Stimulated activated memory B cell treated with anti-CD40 and anti-IgM and Interleukin-4, amounts not matched to agents 10 μg/mL and 1 μg/mL and 100 μg/mL, for 72 hours (primary cell): ENCODE data around the gene SLC6A6.

ENCODE experiments used
- ATAC-seq: fragments of 150-1000 bp; cut with Tn5 transposase; 2 replicates; pipeline ENCODE4 v1.10.0; 2021
- H3K27ac Mint-ChIP-seq: one replicate; pipeline ENCODE4 v1.8.0; 2022; ENCODE audit warnings: mild to moderate bottlenecking, mixed read lengths
- H3K27me3 Mint-ChIP-seq: one replicate; pipeline ENCODE4 v1.8.0; 2022; ENCODE audit warnings: mixed read lengths
- H3K36me3 Mint-ChIP-seq: one replicate; pipeline ENCODE4 v1.8.0; 2022; ENCODE audit warnings: mixed read lengths
- H3K4me1 Mint-ChIP-seq: one replicate; pipeline ENCODE4 v1.8.0; 2022; ENCODE audit warnings: mixed read lengths
- H3K4me3 Mint-ChIP-seq: one replicate; pipeline ENCODE4 v1.8.0; 2022; ENCODE audit warnings: mild to moderate bottlenecking, moderate library complexity, mixed read lengths
- H3K9me3 Mint-ChIP-seq: one replicate; pipeline ENCODE4 v1.8.0; 2022; ENCODE audit warnings: mixed read lengths

SLC6A6 gene

DNA sequence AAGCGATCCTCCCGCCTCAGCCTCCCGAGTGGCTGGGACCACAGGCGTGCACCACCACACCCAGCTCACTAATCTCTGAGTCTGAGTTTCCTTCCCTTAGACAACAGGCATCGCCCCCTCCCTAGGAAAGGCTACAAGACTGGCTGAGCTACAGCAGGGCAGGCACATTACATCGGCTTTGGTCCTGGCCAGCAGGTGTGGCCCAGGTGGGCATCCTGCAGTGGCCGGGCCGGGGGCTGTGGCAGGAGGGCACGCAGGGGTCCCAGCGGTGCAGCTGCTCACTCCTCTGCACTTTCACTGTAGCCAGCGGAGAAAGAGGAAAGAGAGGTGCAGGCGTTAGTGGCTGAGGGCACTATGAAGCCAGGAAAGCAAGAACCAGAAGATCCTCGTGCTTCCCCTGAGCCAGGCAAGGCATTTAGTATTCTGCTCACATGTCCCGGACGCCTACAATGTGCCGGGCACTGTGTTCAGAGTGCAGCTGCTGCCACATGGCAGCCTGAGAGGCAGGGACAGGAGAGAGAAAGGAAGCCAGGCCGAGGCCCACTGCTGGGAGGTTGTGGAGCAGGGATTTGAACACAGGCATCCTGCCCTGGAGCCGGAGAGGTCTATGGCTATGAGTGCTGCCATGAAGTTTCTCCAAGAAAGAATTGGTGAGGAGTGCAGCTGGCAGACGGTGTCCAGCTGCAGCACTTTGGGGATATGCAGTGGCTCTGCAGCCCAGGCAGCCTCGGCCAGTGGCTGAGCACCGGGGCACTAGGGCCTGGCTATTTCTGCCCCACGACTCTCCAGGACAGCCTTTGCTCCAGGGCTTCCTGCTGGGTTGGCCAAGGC lies 115.4 kb downstream of the SLC6A6 start:
- H3K36me3 Mint-ChIP-seq, result no peaks in the 10 kb centered on the region
- H3K27ac Mint-ChIP-seq, result no peak overlapping the region
- no peak overlapping the region for H3K4me3 Mint-ChIP-seq
- no peaks in the 10 kb centered on the region for H3K9me3 Mint-ChIP-seq
- peaks cover 43% of the 10 kb centered on the region for H3K27me3 Mint-ChIP-seq
- no peaks in the 10 kb centered on the region for H3K4me1 Mint-ChIP-seq
- ATAC-seq, result no peak

DNA sequence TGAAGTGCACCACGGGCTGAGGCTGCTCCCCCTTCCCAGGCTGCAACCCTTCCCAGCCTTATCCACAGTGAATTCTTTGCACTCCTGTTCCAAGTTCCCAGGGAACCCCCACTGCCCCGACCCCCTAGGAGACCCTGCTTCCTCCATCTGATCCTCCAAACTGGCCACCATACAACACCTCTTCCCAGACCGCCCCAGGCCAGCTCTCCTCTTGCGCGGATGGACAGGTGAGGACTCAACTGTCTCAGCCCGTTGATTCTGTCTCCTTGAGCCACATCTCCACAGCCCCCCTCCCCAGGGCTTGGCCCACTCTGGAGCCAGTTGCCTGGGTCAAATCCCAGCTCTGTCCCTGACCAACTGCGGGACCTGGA lies 116.0 kb downstream of the SLC6A6 start:
- Mint-ChIP-seq H3K27ac (no peak overlapping the region), H3K4me3 (no peak overlapping the region), H3K27me3 (peaks cover 49% of the 10 kb centered on the region), H3K9me3 (no peaks in the 10 kb centered on the region), H3K4me1 (no peaks in the 10 kb centered on the region), H3K36me3 (no peaks in the 10 kb centered on the region)
- ATAC-seq, result no peak

GRCh38 chr3:14518893-14519292 lies 116.5 kb downstream of the SLC6A6 start:
- H3K9me3 Mint-ChIP-seq, result no peaks in the 10 kb centered on the region
- no peaks in the 10 kb centered on the region for H3K36me3 Mint-ChIP-seq
- peaks cover 52% of the 10 kb centered on the region for H3K27me3 Mint-ChIP-seq
- no peak overlapping the region for H3K27ac Mint-ChIP-seq
- ATAC-seq, result no peak
- H3K4me1 Mint-ChIP-seq, result no peaks in the 10 kb centered on the region
- H3K4me3 Mint-ChIP-seq, result no peak overlapping the region

DNA sequence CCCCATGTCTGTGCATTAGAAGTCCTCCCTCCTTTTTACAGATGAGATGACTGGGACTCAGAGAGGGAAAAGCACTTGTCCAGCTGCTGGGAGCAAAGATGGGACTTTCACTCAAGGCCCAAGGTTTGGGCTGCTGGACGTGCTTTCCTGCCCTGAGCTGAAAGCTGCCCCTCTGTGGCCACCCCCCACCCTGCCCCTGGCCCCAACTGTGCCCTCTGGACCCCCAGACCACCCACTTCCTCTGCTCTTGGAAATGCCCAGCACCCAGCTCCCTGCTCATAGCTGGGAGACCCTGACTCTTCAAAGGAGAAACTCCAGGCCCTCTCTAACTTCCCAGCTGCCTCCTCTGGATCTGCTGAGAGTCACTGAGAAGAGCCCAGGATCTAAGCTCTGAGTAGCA lies 117.0 kb downstream of the SLC6A6 start:
- Mint-ChIP-seq H3K4me1 (no peaks in the 10 kb centered on the region), H3K27me3 (peaks cover 52% of the 10 kb centered on the region), H3K9me3 (no peaks in the 10 kb centered on the region), H3K36me3 (no peaks in the 10 kb centered on the region), H3K27ac (no peak overlapping the region), H3K4me3 (no peak overlapping the region)
- ATAC-seq, result no peak

GRCh38 chr3:14520149-14520548 lies 117.7 kb downstream of the SLC6A6 start:
- Mint-ChIP-seq H3K36me3 (no peaks in the 10 kb centered on the region), H3K4me3 (no peak overlapping the region), H3K9me3 (no peaks in the 10 kb centered on the region), H3K4me1 (no peaks in the 10 kb centered on the region), H3K27me3 (peaks cover 52% of the 10 kb centered on the region), H3K27ac (no peak overlapping the region)
- ATAC-seq, result no peak

- no peak for ATAC-seq
- H3K36me3 Mint-ChIP-seq, result no peaks in the 10 kb centered on the region
- no peaks in the 10 kb centered on the region for H3K4me1 Mint-ChIP-seq
- H3K9me3 Mint-ChIP-seq, result no peaks in the 10 kb centered on the region
- no peak overlapping the region for H3K27ac Mint-ChIP-seq
- H3K4me3 Mint-ChIP-seq, result no peak overlapping the region
- peaks cover 52% of the 10 kb centered on the region for H3K27me3 Mint-ChIP-seq
Observed at GRCh38 chr3:14520967-14521366, 118.6 kb downstream of the SLC6A6 start.

DNA sequence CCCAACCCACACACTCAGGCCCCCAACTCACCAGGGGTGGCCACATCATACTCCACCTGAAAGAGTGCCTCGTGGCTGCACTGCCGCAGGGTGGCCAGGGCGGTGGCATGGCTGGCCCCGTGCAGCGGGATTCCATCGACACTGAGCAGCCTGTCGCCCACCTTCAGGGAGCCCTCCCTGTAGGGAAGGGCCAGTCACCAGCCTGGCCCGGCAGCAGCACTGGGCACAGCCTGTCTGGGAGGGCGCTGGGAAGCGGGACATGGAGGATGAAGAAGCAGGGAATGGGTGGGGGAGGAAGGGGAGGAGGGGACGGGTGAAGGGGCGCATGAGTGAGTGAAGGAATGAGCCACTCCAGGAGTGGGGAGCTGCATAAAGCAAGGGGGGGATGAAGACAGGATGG lies 119.2 kb downstream of the SLC6A6 start:
- Mint-ChIP-seq H3K4me3 (no peak overlapping the region), H3K36me3 (no peaks in the 10 kb centered on the region), H3K9me3 (no peaks in the 10 kb centered on the region), H3K27me3 (peaks cover 51% of the 10 kb centered on the region), H3K4me1 (no peaks in the 10 kb centered on the region), H3K27ac (no peak overlapping the region)
- ATAC-seq, result no peak

- no peaks in the 10 kb centered on the region for H3K4me1 Mint-ChIP-seq
- ATAC-seq, result no peak
Observed at GRCh38 chr3:14522129-14522691, 119.8 kb downstream of the SLC6A6 start.

DNA sequence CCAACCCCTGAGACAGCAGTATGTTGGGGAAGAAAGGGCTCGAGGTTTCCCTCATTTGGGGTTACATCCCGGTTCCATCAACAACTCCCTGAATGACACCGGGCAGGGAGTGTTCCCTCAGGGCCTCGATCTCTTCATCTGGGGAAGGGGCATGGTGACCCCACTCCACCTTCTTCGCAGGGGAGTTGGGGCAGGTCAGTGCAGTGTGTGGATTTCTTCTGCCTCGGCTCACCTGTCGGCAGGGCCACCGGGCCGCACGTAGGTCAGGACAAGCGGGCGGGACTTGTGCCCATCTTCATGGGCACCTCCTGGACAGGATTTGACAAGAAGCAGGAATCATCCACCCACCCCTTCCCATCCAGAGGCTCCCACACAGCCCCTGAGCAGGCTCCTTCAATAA lies 120.4 kb downstream of the SLC6A6 start:
- no peak overlapping the region for H3K4me3 Mint-ChIP-seq
- no peaks in the 10 kb centered on the region for H3K9me3 Mint-ChIP-seq
- H3K4me1 Mint-ChIP-seq, result no peaks in the 10 kb centered on the region
- peaks cover 39% of the 10 kb centered on the region for H3K27me3 Mint-ChIP-seq
- H3K36me3 Mint-ChIP-seq, result no peaks in the 10 kb centered on the region
- no peak overlapping the region for H3K27ac Mint-ChIP-seq
- ATAC-seq, result no peak

More at GRCh38 chr3:14522129-14522691, 119.8 kb downstream of the SLC6A6 start:
- no peak overlapping the region for H3K4me3 Mint-ChIP-seq
- H3K36me3 Mint-ChIP-seq, result no peaks in the 10 kb centered on the region
- H3K27me3 Mint-ChIP-seq, result peaks cover 45% of the 10 kb centered on the region
- H3K9me3 Mint-ChIP-seq, result no peaks in the 10 kb centered on the region
- H3K27ac Mint-ChIP-seq, result no peak overlapping the region

DNA sequence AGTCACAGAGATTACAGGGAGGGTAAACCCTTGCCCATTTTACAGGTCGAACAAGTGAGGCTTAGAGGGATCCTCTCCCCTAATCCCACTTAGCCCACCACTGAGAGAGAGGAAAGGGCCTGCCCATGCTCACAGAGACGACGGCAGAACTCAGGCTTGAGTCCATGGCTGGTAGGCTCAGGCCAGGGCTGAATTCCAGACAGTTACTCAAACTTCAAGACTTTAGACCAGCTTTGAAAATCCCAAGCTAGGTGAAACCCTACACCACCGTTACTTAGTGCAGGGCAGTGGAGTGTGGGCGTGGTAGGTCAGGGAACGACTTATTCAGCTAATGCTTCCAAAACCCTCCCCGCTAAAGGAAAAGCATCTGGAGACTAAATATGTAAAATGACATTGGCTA lies 121.4 kb downstream of the SLC6A6 start:
- Mint-ChIP-seq H3K27me3 (peaks cover 29% of the 10 kb centered on the region), H3K4me3 (no peak overlapping the region), H3K4me1 (no peaks in the 10 kb centered on the region), H3K36me3 (no peaks in the 10 kb centered on the region), H3K27ac (no peak overlapping the region), H3K9me3 (no peaks in the 10 kb centered on the region)
- no peak for ATAC-seq

DNA sequence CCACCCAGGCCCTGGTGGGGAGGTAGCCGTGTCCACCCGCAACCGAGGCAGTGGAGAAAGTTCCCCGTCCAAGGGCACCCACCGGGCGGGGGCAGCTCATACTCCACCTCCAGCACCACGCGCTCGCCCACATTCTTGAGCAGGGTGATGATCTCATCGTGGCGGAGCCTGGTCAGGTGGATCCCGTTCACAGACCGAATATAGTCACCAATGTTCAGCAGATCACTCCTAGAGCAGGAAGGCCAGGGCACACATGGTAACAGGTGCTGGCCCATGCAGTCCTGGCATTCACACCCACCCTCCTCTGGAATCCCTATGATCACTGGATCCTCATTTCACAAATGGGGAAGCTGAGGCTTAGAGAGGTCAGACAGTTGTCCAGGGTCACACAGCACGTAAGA lies 121.9 kb downstream of the SLC6A6 start:
- Mint-ChIP-seq H3K9me3 (no peaks in the 10 kb centered on the region), H3K4me3 (no peak overlapping the region), H3K27ac (no peak overlapping the region), H3K36me3 (no peaks in the 10 kb centered on the region), H3K4me1 (no peaks in the 10 kb centered on the region), H3K27me3 (peaks cover 28% of the 10 kb centered on the region)
- ATAC-seq, result peak; percentile 28

DNA sequence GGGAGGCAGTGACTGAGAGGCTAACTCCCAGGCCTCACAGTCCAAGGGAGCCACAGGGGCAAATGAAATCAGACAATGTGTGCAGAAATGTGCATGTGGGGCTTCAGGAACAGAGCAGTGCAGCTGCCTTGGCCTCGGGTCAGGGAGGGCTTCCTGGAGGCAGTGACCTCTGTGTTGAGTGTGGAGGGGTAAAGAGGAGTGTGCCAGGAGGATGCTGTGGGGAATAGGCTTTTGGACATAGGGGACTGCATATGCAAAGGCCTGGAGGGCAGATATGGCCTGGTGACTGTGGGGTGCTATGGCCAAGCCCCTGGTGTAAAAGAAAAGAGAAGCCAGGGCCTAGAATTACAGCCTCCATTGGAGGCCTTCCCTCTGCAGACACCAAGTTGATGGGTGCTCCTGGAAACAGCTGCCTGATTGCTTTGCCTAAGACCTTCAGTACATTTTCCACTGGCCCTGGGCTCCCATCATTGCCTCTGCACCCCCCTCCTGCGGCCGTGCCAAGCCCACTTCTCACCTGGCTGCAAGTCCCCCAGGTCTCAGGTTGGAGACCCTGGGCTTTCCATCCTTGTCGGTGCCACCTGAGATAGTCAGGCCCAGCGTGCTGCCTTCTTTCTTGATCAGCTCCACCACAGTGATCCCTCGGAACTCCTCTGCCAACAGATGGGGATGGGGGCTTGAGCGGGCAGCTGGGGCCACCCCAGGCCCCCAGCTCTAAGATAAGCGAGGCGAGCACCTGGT lies 122.7 kb downstream of the SLC6A6 start:
- Mint-ChIP-seq H3K4me1 (no peaks in the 10 kb centered on the region), H3K9me3 (no peaks in the 10 kb centered on the region), H3K27me3 (peaks cover 31% of the 10 kb centered on the region), H3K4me3 (no peak overlapping the region), H3K36me3 (no peaks in the 10 kb centered on the region), H3K27ac (no peak overlapping the region)
- no peak for ATAC-seq

- H3K27me3 Mint-ChIP-seq, result peaks cover 34% of the 10 kb centered on the region
- no peaks in the 10 kb centered on the region for H3K9me3 Mint-ChIP-seq
- ATAC-seq, result peak; percentile 13
- no peak overlapping the region for H3K27ac Mint-ChIP-seq
- no peak overlapping the region for H3K4me3 Mint-ChIP-seq
- no peaks in the 10 kb centered on the region for H3K4me1 Mint-ChIP-seq
- no peaks in the 10 kb centered on the region for H3K36me3 Mint-ChIP-seq
Observed at GRCh38 chr3:14525685-14526631, 123.6 kb downstream of the SLC6A6 start.

- H3K4me1 Mint-ChIP-seq, result no peaks in the 10 kb centered on the region
- H3K27ac Mint-ChIP-seq, result no peak overlapping the region
- no peak overlapping the region for H3K4me3 Mint-ChIP-seq
- no peaks in the 10 kb centered on the region for H3K36me3 Mint-ChIP-seq
- peaks cover 34% of the 10 kb centered on the region for H3K27me3 Mint-ChIP-seq
- ATAC-seq, result no peak
- H3K9me3 Mint-ChIP-seq, result no peaks in the 10 kb centered on the region
Observed at GRCh38 chr3:14528081-14528480, 125.7 kb downstream of the SLC6A6 start.

- Mint-ChIP-seq H3K36me3 (no peaks in the 10 kb centered on the region), H3K27me3 (peaks cover 34% of the 10 kb centered on the region), H3K27ac (no peak overlapping the region), H3K4me3 (no peak overlapping the region), H3K4me1 (no peaks in the 10 kb centered on the region), H3K9me3 (no peaks in the 10 kb centered on the region)
- no peak for ATAC-seq
Observed at GRCh38 chr3:14531856-14532395, 129.5 kb downstream of the SLC6A6 start.
